ENCODE results near the gene FAM184A.
"Not testable (repeated sequence)": the region's sequence is repeated elsewhere in the genome, so short reads cannot be mapped to it uniquely, and the experiment has no call there.

Gene FAM184A, protein sequence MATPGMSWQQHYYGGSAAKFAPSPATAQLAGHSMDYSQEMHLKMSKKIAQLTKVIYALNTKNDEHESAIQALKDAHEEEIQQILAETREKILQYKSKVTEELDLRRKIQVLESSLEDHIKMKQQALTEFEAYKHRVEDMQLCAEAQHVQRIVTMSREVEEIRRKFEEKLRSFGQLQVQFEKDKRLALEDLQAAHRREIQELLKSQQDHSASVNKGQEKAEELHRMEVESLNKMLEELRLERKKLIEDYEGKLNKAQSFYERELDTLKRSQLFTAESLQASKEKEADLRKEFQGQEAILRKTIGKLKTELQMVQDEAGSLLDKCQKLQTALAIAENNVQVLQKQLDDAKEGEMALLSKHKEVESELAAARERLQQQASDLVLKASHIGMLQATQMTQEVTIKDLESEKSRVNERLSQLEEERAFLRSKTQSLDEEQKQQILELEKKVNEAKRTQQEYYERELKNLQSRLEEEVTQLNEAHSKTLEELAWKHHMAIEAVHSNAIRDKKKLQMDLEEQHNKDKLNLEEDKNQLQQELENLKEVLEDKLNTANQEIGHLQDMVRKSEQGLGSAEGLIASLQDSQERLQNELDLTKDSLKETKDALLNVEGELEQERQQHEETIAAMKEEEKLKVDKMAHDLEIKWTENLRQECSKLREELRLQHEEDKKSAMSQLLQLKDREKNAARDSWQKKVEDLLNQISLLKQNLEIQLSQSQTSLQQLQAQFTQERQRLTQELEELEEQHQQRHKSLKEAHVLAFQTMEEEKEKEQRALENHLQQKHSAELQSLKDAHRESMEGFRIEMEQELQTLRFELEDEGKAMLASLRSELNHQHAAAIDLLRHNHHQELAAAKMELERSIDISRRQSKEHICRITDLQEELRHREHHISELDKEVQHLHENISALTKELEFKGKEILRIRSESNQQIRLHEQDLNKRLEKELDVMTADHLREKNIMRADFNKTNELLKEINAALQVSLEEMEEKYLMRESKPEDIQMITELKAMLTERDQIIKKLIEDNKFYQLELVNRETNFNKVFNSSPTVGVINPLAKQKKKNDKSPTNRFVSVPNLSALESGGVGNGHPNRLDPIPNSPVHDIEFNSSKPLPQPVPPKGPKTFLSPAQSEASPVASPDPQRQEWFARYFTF

DNA sequence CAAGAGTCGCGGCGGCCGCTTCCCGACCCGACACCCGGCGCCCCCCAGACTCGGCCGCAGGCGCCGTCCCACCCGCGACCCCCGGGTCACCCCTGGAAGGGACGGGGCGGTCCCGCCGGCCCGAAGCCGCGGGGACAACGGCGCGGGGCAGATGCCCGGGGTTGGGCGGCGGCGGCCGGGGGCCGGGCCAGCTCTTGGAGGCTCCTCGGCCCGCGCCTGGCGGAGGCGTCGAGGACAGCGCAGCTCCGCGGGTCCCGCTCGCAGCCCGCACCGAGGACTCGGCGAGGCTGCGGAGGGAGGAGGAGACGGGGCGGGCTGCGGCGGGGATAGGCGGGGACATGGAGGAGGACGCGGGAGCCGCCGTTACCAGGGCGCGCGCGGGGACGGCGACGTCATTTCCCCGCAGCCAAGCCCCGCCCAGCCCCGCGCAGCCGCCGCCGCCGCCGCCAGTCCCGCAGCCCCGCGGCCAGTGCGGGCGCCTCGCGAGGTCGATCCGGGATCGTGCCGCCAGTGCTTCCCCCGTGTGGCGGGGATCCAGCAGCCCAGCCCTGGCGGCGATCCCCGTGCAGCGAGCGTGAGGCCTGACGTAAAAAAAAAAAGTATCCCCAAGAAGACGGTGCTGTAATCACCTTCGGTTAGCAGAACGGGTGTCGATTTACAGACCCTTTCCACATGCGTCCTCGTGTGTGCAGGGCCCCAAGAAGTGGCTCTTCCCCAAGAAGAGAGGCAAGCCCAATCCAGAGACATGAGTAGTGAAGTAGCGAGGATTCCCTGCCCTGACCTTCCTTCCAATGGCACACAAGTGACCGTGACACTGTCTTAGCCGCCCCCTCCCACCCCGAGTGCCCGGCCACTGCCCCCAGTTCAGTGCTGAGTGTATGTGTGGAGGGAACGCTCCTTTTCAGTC lies at the start of gene FAM184A:
Gene FAM184A, minus strand, starts transcription at position 289 of the 907 bp plus-strand sequence. CDS start 365 bp downstream, outside the sequence.
- peak; percentile 19 to 39 for DNase-seq

GRCh38 chr6:119127627-119128026 lies 49.2 kb upstream of the FAM184A start:
- DNase-seq, result no peak

GRCh38 chr6:119126826-119127225 lies 48.4 kb upstream of the FAM184A start:
- no peak for DNase-seq

- no peak for DNase-seq
These were observed 47.7 kb upstream of the FAM184A start for GRCh38 chr6:119126140-119126539.

DNA sequence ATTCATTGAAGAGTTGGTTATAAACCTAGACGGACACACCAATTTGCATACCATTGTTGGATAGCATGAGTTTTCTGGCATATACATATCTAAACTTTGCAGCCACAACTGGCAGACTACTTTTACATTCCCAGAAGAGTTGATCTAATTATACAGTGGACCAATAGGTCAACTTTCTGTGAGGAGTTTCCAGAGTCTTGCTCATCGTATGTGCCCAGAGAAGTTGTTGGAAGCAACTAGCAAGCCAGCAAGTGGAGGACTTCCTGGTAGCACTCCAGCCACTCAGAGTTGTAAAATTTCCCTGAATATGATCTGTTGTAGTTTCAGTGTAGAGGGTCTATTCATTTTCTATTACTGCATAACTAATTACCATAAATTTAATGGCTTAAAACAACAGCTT lies 47.1 kb upstream of the FAM184A start:
- no peak for DNase-seq

GRCh38 chr6:119124079-119124824 lies 45.8 kb upstream of the FAM184A start:
- DNase-seq, result no peak

DNA sequence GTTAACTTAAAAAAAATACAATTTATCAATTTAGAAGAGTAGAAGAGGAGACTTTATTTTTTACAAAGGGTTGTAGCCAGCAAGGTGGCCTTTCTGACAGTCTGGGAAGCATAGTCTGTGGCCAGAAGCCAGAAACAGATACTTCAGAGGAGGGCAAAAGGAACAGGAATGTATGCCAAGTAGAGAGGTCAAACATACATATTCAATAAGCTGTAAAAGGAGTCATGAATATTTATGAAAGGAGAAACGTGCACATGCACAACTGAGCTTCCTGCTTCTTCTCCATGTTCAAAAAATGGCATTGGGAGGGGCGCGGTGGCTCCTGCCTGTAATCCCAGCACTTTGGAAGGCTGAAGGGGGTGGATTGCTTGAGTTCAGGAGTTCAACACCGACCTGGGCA lies 43.9 kb upstream of the FAM184A start:
- DNase-seq, result no peak

- DNase-seq, result no peak
These were observed 42.9 kb upstream of the FAM184A start for GRCh38 chr6:119121367-119121766.

GRCh38 chr6:119119989-119120388 lies 41.5 kb upstream of the FAM184A start:
- DNase-seq, result peak; percentile 29 to 41

- DNase-seq, result not testable (repeated sequence)
These were observed 40.6 kb upstream of the FAM184A start for GRCh38 chr6:119119062-119119461.

- peak in 1 of 2 experiments; percentile 14 for DNase-seq
These were observed 38.3 kb upstream of the FAM184A start for GRCh38 chr6:119116712-119117281.

DNA sequence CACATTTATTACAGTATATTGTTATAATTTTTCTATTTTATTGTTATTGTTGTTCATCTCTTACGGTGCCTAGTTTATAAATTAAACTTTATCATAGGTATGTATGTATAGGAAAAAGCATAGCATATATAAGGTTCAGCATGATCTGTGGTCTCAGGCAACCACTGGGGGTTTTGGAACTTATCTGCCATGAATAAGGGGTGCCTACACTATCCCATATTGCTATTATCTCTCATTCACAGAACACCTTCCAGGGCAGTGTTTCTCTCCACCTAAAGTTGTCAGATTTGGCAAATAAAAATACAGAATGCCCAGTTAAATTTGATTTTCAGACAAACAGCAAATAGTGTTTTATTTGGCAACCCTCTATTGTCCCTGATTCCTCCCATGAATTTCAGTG lies 35.5 kb upstream of the FAM184A start:
- no peak for DNase-seq

DNA sequence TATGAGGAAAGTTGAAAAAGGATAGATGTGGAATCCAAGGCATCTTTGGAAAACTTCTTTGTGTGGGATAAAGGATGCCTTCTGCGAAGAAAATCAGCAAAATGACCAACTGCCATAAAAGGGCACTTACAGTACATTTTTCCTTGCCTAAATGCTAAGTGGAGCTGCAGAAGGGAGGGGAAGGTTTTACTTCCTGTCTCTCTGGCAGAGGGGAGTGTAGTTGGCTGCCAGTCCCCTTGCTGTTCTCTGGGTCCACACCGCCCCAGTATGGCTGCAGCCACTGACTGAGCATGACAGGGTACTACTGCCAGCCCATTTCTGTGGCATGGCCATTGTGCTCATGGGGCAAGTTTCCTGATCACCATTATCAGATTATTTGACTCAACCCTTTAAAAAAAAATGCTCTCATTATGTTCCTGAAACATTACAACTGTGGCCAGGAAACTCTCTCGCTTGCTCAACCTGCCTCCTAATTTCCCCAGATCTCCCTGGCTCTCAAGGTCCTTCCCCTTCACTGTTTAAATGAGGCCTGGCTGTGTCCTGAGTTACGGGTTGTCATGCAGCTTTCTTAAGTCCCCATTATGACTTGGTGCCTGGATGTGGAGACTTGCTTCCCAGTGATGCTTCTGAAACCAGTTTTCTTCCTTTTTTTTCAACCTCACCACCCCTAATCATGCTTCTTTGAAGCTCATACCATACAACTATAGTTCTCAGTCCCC lies 34.5 kb upstream of the FAM184A start:
- peak; percentile 83 to 86 for DNase-seq

GRCh38 chr6:119110601-119111548 lies 32.4 kb upstream of the FAM184A start:
- peak; percentile 71 to 83 for DNase-seq

DNA sequence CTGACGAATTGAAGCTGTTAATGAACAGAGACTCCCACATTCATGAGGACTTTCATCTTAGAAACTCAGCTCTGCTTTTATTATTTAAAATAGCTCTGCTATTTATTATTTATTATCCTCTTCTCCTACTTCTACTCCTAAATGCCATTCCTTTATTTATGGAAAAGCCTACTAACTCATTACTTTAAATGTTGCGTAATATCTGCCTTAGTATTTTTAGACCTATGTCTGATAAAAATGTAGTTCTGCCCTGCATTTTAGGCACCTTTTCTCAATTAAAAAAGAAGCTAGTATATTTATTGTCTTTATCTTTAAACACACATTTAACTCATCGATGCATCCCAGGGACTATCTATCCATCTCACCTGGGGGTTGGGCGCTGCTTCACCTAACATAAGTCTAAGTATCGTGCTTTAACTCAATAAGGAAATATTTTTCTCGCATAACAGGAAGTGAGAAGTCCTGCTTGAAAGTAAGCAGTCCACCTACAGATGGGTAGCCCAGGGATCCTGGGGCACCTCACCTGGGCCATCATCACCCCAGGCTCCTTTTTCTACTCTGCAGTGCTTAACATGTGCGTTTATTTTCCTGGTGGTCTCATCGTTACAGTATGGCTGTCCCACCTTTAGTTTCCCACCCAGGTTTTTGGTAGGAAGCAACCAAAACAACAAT lies 31.3 kb upstream of the FAM184A start:
- DNase-seq, result no peak

DNA sequence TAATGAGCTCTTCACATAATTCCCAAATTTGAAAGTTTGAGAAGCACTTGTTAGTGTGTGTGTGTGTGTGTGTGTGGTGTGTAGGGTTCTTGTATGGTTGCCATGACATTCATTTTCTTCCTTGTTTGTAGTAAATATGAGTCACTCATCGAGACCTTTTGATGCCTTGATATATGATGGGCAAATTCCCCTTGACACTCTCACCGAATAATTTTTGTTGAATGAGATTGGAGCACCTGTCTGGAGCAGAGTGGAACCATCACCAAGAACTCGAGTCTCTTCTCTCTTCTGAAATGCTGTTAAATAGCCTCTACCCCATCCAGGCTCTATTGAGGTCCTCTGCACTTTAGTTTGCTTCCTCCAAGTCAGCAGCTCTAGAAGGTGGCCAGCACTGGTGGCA lies 29.6 kb upstream of the FAM184A start:
- no peak for DNase-seq

- DNase-seq, result no peak
These were observed 26.8 kb upstream of the FAM184A start for GRCh38 chr6:119105282-119105681.

- no peak for DNase-seq
These were observed 24.4 kb upstream of the FAM184A start for GRCh38 chr6:119102901-119103300.

DNA sequence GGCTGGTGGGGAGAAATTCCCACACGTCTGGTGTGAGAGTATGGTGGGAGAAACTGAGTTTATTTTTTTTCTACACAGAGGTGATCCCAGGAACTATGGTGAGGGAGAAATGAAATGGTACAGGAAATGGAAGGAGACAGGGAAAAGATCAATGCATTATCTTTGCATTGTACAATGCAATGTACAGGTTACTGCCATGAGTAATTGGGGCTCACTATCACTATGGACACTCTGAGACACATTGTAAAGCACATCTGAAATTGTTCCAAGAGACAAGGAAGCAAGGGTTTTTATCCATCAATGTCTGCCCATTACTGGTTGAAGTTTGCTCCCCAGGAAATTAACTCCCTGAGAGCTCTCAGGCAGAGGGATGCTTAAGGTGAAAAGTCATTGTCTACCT lies 21.7 kb upstream of the FAM184A start:
- DNase-seq, result no peak

All from AML-193 (cell line).